Stimulated activated CD8-positive, alpha-beta memory T cell treated with anti-CD3 and anti-CD28 coated beads, Interleukin-7, amount 100 ng/mL, for 24 hours (primary cell): ENCODE data around the gene SAV1.
"Not testable (repeated sequence)": the region's sequence is repeated elsewhere in the genome, so short reads cannot be mapped to it uniquely, and the experiment has no call there.

Experiments used
- DNase-seq: peaks from one replicate; pipeline ENCODE4 v3.0.0-alpha.2; 2020; ENCODE audit warnings: low read depth

Gene SAV1

GRCh38 chr14:50667996-50668825 is at the start of gene SAV1:
SAV1 (minus strand) TSS chr14:50668306; CDS start chr14:50667967, 339 bp downstream.
- DNase-seq: peak; percentile 16

GRCh38 chr14:50717811-50718210 is 49.7 kb upstream of the SAV1 start:
- no peak for DNase-seq

- DNase-seq: no peak
These were observed 46.5 kb upstream of the SAV1 start for GRCh38 chr14:50714450-50715073.

- no peak for DNase-seq
These were observed 42.9 kb upstream of the SAV1 start for GRCh38 chr14:50711043-50711442.

- no peak for DNase-seq
These were observed 37.0 kb upstream of the SAV1 start for GRCh38 chr14:50705026-50705593.

- no peak for DNase-seq
These were observed 36.4 kb upstream of the SAV1 start for GRCh38 chr14:50704454-50705010.

- no peak for DNase-seq
These were observed 29.7 kb upstream of the SAV1 start for GRCh38 chr14:50697659-50698290.

GRCh38 chr14:50694260-50694659 is 26.2 kb upstream of the SAV1 start:
- DNase-seq: not testable (repeated sequence)

GRCh38 chr14:50688875-50689274 is 20.8 kb upstream of the SAV1 start:
- DNase-seq: no peak

- no peak for DNase-seq
These were observed 11.6 kb upstream of the SAV1 start for GRCh38 chr14:50679674-50680073.

GRCh38 chr14:50678163-50678562 is 10.1 kb upstream of the SAV1 start:
- no peak for DNase-seq

- DNase-seq: no peak
These were observed 9.5 kb upstream of the SAV1 start for GRCh38 chr14:50677527-50678063.

- DNase-seq: no peak
These were observed 8.9 kb upstream of the SAV1 start for GRCh38 chr14:50676814-50677516.

- no peak for DNase-seq
These were observed 7.5 kb upstream of the SAV1 start for GRCh38 chr14:50675597-50675996.

GRCh38 chr14:50670866-50671256 is 2.8 kb upstream of the SAV1 start:
- DNase-seq: no peak

GRCh38 chr14:50670196-50670865 is 2.2 kb upstream of the SAV1 start:
- no peak for DNase-seq

GRCh38 chr14:50669441-50669986 is 1.4 kb upstream of the SAV1 start:
- DNase-seq: no peak

GRCh38 chr14:50668826-50669143 is 679 bp upstream of the SAV1 start:
- DNase-seq: no peak

GRCh38 chr14:50667684-50667995 is 466 bp downstream of the SAV1 start:
- DNase-seq: no peak

- DNase-seq: no peak
These were observed 1.1 kb downstream of the SAV1 start for GRCh38 chr14:50666772-50667683.
